NCI-H2107 (cell line): ENCODE data around the gene CEACAM3.

Source experiments
- DNase-seq: peaks from one replicate; lab custom pipeline; 2025; lab: John Stamatoyannopoulos, UW

The CEACAM3 gene

DNA sequence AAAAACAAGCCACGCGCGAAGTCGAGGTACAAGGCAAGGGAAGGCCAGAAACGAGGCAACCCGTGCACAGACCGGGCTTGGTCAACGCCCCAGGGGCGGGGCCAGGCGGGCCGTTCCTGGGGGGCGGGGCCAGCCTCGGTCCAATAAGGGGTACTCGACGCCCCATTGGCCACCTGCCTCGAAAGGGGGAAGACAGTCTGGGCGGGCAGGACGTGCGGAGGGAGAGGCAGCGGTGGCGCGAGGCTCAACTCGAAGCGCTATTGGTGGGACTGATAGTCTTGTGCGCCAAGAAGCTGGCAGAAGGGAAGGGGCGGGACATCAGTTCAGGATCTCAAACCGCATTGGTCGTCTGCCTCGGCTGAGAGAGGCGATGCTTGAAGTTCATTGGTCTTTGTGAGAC is 48.2 kb downstream of the CEACAM3 start, which contains the start of gene LYPD4:
Gene LYPD4, minus strand, starts transcription at position 83 of the 400 bp plus-strand sequence. CDS start 5,398 bp downstream, outside the sequence.
- no peak for DNase-seq

DNA sequence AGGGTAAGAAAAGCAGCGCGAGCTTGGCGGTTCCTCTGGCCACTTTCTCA is 48.4 kb downstream of the CEACAM3 start, which contains the start of gene DMRTC2:
Gene DMRTC2, plus strand, starts transcription at position 42 of the 50 bp plus-strand sequence. CDS start 2,387 bp downstream, outside the sequence.
- no peak for DNase-seq

- DNase-seq: no peak
Observed at GRCh38 chr19:41845051-41845590, 48.7 kb downstream of the CEACAM3 start.

- DNase-seq: no peak
Observed at GRCh38 chr19:41847351-41848105, 51.1 kb downstream of the CEACAM3 start.

DNA sequence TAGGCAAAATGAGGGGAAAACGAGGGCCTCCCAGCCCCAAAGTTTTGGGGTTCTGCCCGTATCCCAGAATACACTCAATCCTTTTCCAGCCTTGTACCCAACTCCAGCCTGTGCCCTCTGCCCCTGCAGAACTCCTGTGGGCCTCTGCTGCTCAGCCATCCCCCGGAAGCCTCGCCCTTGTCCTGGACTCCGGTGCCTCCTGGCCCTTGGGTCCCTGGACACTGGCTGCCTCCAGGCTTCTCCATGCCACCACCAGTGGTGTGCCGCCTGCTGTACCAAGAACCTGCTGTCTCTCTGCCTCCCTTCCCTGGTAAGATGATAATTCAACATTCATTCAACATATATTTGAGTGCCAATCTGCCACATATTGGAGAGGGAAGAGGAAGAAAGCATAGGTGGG is 52.3 kb downstream of the CEACAM3 start:
- DNase-seq: no peak

GRCh38 chr19:41849067-41849466 is 52.7 kb downstream of the CEACAM3 start:
- no peak for DNase-seq

DNA sequence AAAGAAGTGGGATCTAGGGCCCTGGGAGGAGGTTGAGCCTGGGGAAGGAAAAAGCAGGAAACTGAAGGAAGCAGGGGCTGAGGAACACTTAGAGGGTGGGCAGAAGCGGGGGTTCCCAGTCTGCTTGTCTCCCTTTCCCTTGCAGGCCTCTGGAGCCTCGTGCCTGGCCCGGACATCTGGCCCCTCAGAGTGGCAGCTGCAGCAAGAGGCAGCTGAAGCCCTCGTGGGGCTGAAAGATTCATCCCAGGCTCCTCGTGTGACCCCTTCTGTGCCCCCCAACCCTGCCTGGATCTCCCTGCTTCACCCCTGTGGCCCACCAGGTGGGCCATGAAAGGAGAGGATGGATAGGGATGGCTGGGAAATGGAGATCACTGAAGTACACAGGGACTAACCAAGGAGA is 54.0 kb downstream of the CEACAM3 start:
- DNase-seq: no peak

DNA sequence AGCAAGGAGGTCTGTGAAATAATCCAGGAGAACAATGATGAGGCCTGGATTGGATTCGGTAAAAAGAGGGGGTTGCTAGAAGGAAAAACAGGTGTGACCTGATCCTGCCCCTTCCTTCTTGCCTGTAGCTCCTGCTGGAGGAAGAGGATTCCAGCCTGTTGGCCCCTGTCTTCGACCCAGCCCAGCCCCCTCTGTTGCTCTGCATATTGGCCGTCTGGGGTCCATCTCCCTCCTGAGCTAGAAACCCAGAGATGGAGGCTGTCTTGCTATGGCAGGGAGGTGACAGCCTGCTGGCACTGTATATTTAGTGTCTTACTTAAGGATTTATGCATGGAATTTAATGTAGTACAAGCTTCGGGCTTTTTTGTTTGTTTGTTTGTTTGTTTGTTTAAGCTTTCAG is 55.1 kb downstream of the CEACAM3 start:
- DNase-seq: no peak

- DNase-seq: no peak
Observed at GRCh38 chr19:41853344-41853743, 57.0 kb downstream of the CEACAM3 start.

DNA sequence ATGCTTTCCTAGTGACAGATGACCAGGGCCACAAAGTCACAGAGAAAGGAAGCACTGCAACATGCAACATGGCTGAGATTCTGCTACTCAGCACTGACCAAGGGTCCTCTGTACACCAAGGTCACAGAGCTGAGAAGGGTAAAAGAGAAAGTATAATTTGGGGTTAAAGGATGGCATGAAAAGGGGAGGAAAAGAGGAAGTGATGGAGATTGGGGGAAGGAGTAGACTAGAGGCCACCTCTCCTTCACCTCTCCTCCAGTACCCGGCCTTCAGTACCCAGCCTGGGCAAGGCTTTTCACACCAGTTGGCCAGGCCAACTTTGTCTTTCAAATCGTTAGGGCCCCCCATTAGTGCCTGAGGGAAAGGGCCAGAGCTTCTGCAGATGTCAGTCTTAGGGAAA is 57.4 kb downstream of the CEACAM3 start:
- no peak for DNase-seq

DNA sequence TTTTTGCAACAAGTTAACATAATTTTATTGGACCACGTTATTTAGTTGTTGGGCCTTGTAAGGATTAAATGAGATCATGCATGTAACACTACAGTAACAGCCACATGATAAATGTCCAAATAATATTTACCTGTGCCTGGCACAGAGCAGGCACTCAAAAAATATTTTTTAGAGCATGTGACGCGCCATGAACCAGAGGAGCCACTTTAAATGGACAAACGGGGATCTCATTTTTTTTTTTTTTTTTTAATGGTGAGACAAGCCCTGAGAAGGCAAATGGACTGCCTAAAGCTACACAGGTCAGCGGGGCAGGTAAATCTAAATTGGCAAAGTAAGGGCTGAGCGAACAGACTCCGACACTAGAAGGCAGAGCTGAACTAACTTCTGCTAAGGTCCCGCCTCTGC is 62.8 kb downstream of the CEACAM3 start:
- no peak for DNase-seq

DNA sequence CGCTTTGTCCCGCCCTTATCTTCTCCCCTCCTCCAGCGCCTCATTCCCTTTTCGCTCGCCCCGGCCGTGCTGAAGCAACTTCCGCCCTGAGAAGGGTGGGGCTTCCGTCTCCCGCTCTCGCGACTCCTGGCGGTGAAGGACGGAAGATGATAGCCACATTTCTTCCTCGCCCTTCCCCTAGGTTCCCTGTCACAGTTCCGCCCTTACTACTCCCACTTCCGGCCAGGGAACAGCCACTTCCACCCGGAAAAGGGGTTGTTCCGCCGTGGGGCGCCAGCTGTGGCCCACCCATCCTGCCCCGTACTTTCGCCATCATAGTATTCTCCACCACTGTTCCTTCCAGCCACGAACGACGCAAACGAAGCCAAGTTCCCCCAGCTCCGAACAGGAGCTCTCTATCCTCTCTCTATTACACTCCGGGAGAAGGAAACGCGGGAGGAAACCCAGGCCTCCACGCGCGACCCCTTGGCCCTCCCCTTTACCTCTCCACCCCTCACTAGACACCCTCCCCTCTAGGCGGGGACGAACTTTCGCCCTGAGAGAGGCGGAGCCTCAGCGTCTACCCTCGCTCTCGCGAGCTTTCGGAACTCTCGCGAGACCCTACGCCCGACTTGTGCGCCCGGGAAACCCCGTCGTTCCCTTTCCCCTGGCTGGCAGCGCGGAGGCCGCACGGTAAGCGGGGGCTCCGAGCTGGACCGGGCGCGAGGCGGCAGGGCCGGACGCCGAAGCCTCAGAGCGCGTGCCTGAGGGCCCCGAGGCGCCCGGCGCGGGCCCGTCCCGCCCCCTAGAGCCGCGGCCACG is 63.4 kb downstream of the CEACAM3 start, which contains the start of gene RPS19:
Gene RPS19, plus strand, starts transcription at position 638 of the 801 bp plus-strand sequence. CDS start 520 bp downstream, outside the sequence.
- peak; percentile 97 for DNase-seq

DNA sequence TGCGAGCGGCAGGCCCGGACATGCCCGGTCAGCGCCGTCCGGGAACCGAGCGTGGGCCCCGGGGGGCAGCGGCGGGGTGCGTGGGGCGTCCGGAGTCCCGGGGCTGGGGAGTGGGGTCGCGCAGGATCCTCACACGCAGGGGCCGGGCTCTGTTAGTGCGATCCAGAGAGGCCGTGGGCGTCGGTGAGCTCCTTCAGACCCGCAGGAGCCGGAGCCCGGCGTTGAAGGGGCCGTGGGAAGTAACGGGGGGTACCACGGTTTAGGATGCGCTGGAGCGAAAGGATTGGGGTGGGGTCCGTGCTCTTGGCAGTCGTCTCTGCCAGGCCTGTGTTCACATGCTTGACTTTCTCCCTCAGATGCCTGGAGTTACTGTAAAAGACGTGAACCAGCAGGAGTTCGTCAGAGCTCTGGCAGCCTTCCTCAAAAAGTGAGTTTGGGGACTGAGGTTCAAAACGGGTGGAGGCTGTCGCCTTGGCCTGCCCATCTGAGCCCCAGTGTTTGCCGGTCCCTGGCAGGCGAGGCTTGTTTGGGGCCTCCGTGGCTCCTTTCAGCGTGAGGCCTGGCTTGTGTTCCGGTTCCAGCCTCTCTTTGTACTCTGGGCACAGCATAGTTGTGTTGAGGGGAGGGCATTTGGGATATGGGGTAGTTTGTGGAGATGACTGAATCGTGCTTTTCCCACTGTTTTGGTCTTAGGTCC is 64.2 kb downstream of the CEACAM3 start:
- DNase-seq: no peak
